CD4-positive, alpha-beta T cell treated with Interferon alpha-2 for 1 hour (primary cell): Measurements from ENCODE around the gene GJA3.

ENCODE experiments used
- DNase-seq, 2 donors: peaks; one replicate each; pipeline ENCODE4 v3.0.0-alpha.2; 2020 to 2022

GJA3 gene

GRCh38 chr13:20160306-20161274 lies at the start of gene GJA3:
TSS of gene GJA3 (minus strand) at chr13:20161052. CDS start at chr13:20143288, 17,764 bp downstream.
- peak; percentile 44 to 51 for DNase-seq

DNA sequence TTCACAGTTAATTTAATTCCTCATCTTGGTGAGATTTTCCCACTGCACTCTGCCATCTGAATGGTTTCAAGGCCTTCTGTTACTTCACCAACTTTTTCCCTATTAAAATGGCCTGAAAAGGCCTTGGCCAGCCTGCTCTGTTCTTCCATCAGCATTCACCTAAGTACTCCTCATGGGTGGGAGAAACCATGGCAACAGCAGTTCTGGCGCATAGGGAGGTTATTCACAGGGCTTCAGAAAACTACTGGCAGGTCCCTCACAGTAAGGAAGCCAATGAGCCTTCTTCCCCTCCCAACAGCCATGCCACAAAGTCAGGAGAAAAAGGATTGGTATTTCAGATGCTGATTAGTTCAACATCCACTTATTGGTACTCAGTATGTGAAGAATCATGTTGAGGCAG lies 49.1 kb upstream of the GJA3 start:
- no peak for DNase-seq

DNA sequence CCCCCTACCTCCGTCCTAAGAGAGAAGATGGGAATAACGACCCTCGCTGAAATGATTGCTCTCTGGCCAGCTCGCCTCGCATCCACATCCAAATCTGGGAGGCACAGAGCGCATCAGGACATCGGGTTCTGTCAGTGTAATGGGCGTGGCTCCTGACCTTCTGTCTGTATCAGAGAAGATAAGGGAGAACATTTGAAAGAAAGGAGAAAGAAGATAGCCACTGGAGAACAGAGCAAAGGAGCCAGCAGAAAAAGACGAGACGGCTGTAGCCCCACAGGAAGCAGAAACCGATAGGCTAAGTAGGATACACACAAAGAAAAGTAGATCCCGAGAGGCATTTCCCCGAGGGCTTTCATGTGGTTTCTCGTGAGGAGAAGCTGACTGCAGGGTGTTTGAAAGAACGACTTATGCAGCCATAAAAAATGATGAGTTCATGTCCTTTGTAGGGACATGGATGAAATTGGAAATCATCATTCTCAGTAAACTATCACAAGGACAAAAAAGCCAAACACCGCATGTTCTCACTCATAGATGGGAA lies 45.9 kb upstream of the GJA3 start:
- no peak for DNase-seq

GRCh38 chr13:20206065-20206697 lies 45.3 kb upstream of the GJA3 start:
- no peak for DNase-seq

DNA sequence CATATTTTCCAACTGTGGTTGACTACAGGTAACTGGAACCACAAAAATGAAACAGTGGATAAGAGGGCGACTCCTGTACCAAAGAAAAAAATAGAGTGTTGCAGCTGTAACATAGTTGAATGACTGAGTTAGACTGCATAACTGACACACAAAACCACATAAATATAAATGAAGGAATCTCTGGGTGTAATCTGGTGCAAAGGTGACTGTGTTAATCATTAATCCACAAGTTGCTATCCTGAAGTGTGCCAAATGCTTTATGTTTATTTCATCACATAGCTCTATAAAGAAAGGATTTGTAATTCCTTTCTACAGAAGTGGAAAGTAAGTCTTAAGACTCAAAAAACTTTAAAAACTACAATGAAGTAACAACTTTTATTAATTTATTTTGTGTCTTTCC lies 37.9 kb upstream of the GJA3 start:
- DNase-seq = no peak

GRCh38 chr13:20197361-20197834 lies 36.5 kb upstream of the GJA3 start:
- peak in 1 of 2 donors; percentile 52 for DNase-seq

GRCh38 chr13:20195801-20196200 lies 34.9 kb upstream of the GJA3 start:
- no peak for DNase-seq

- peak in 1 of 2 donors; percentile 7 for DNase-seq
Observed at GRCh38 chr13:20193907-20194631, 33.2 kb upstream of the GJA3 start.

DNA sequence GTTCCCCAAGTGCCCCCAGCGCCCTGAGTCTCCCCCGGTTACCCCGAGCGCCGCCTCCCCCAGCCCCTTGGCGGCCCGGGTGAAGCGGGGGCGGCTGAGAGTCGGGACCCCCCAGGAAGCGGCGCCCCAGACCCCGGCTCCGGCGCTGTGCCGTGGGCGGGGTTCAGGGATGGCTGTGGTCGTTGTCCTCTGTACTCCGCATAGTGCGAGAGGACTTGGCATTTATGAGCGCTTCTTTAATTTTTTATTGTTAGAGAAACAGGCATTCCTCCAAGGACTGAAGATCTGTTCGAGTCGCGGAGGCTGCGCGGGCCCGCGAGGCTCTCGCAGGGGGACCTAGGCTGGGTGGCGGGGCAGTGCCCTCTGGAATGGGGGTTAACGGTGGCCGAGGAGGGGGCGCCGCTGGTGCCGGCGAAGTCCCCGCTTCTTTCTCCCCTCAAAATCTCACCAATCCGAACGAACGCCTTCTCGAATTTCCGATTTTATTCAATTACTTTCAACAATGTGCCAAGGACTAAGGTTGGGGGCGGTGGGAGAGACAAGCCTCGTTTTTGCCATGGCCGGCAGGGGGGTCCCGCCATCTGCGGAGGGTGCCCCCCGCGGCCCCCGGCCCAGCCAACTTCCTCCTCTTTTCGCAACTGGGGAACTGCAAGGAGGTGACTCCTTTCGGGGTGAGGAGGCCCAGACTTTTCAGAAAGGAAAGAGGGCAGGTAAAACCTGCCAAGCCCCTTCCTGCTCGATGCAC lies 32.5 kb upstream of the GJA3 start:
- DNase-seq = peak in 1 of 2 donors; percentile 11

DNA sequence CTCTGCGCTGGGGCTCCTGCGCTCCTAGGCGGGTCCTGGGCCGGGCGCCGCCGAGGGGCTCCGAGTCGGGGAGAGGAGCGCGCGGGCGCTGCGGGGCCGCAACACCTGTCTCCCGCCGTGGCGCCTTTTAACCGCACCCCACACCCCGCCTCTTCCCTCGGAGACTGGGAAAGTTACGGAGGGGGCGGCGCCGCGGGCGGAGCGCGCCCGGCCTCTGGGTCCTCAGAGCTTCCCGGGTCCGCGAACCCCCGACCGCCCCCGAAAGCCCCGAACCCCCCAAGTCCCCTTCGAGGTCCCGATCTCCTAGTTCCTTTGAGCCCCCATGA lies 31.9 kb upstream of the GJA3 start, which contains the start of gene GJB2:
GJB2 (minus strand) TSS at position 103 of the 326 bp plus-strand sequence. CDS start 3,357 bp downstream, outside the sequence.
- DNase-seq = peak in 1 of 2 donors; percentile 19

DNA sequence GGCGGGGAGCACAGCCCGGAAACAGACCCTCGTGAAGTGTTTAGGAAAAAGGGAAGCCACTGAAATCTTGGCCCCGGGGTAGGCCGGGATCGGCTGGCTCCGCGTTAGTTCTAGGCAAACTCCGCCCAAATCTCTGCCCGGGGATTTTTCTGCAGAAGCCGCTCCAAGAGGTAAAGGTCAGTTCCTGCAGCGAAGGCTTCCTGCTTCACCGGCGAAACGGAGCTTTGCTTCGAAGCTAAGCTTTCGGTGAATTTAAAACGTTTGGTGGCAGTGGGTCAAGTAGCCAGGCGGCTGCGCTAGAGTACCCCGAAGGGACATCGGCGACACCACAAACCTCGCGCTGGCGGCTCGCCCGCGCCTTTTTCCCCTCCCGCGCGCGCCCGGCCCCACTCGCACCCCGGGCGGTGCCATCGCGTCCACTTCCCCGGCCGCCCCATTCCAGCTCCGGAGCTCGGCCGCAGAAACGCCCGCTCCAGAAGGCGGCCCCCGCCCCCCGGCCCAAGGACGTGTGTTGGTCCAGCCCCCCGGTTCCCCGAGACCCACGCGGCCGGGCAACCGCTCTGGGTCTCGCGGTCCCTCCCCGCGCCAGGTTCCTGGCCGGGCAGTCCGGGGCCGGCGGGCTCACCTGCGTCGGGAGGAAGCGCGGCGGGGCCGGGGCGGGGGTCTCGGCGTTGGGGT lies 31.4 kb upstream of the GJA3 start:
- peak in 1 of 2 donors; percentile 8 for DNase-seq

DNA sequence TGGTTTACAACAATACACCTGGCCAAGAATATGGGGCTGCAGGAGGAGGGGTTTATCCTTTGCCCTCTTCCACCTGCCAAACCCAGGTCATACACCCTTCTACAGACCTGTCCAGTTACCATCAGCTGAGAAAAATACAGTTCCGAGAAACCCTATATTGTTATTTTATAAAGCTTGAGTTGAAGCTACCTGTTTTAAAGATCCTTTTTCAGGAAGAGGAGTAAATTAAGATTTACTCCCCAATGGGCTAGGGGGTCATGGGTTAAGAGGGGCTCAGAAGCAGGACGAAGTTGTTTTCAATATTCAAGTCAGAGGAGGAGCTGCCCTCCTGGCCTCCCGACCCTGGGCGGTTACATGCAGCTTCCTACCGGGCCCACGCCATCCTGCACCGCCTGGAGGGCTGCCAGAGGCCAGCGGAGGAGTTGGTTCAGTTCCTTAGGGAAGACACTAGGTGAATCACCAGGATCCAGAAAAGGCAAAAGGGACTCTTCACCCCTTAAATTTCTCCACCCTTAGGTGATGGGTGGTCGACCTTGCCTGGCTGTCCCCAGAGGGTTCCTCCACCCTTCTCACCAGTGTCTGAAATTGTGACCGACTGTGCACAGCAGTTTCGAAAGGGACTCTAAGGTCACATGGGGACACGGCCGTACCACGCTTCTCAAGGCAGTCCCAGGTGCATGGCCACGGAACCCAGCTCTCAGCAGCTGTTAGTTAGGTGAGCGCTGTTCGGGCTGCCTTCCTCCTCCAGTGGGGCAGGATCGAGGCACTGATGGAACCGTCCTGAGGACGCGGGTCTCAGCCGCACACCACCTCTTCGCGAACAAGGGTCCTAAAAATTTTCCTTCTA lies 30.7 kb upstream of the GJA3 start:
- DNase-seq = no peak

DNA sequence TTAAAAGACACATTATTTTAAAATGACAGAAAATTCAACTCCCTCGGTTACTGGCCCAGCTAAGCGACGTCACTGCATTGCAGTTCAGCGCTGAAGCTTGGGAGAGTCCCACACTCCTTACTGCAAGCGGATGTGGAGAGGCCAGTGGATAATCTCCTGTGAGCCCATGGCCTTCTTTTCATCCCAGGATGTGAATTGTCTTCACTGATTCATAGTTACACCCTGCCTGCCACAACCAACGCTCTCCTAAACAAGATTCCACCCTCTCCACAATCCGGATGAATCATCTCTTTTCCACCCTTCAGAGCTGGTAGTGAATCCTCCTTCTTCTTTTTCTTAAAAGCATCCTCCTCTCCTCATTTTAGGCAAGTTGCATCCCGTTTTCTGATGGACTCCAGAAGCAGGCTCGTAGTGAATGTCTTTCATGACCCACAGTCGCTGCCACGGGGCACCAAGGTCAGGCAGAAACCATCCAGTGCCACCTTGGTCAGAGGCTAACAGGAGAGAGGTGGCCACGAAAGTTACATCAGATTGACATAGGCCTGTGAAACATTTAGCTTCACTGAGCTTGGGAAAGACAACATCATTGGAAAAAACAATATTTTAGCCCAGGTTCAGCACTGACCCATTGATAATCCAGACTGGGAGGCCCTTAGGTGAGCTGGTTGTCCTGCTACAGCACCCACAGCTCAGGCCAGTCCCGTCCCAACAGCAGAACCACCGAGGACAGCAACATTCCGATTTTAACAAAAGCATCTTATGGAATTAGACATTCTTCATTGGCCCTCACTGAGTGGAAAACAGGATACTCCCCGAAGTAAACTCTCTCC lies 29.8 kb upstream of the GJA3 start:
- DNase-seq = no peak

- DNase-seq = no peak
Observed at GRCh38 chr13:20190076-20190475, 29.2 kb upstream of the GJA3 start.

DNA sequence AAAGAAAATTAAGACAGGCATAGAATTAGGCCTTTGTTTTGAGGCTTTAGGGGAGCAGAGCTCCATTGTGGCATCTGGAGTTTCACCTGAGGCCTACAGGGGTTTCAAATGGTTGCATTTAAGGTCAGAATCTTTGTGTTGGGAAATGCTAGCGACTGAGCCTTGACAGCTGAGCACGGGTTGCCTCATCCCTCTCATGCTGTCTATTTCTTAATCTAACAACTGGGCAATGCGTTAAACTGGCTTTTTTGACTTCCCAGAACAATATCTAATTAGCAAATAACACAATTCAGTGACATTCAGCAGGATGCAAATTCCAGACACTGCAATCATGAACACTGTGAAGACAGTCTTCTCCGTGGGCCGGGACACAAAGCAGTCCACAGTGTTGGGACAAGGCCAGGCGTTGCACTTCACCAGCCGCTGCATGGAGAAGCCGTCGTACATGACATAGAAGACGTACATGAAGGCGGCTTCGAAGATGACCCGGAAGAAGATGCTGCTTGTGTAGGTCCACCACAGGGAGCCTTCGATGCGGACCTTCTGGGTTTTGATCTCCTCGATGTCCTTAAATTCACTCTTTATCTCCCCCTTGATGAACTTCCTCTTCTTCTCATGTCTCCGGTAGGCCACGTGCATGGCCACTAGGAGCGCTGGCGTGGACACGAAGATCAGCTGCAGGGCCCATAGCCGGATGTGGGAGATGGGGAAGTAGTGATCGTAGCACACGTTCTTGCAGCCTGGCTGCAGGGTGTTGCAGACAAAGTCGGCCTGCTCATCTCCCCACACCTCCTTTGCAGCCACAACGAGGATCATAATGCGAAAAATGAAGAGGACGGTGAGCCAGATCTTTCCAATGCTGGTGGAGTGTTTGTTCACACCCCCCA lies 28.1 kb upstream of the GJA3 start:
- DNase-seq = peak in 1 of 2 donors; percentile 46

DNA sequence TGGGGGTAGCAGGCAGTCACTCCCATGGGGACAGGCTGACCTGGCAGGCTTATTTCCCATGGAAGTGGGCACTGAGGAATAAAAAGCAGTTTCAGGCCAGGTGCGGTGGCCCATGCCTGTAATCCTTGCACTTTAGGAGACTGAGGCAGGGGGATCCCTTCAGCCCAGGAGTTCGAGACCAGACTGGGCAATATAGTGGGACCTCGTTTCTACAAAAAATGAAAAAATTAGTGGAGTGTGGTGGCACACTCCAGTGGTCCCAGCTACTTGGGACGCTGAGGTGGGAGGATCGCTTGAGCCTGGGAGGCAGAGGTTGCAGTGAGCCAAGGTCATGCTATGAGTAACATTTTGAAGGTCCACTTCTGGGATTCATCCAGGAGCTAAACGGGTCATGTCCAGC lies 25.9 kb upstream of the GJA3 start:
- DNase-seq = no peak

- no peak for DNase-seq
Observed at GRCh38 chr13:20185366-20186056, 24.7 kb upstream of the GJA3 start.
